H1 (cell line): ENCODE results near the gene PIWIL1. TPM values are rescaled to one million over a fixed set of nuclear protein-coding genes. Genes with fewer than 3 reads are reported as not detected.

Experiments used
- CTCF ChIA-PET: fragments of 300-600 bp; sonication (Branson Sonifier 250); formaldehyde crosslinking; loops from one replicate; lab custom pipeline; 2021; ENCODE audit not compliant: partially characterized antibody; lab: Charles Lee
- POLR2A ChIA-PET: fragments of 300-600 bp; sonication (Branson Sonifier 250); formaldehyde crosslinking; loops from one replicate; lab custom pipeline; 2021; ENCODE audit warnings: inconsistent platforms; ENCODE audit not compliant: partially characterized antibody; lab: Charles Lee
- DNase-seq, 2 experiments: peaks; one replicate each; pipeline versions ENCODE4 v3.0.0 to v3.0.0-alpha.2; 2010 to 2022; ENCODE audit warnings: low spot score in 2 of 2, low read depth in 1 of 2, mixed read lengths in 1 of 2
- FAIRE-seq: peaks from 2 replicates; lab custom pipeline; 2011; peaks lifted over from hg19 to GRCh38; lab: Jason Lieb, UNC
- H2AFZ ChIP-seq: 2 replicates; pipeline ENCODE4 v1.8.1; 2012; ENCODE audit warnings: low read length, inconsistent platforms
- H2AK5ac ChIP-seq: 2 replicates; pipeline ENCODE4 v1.6.1; 2013; ENCODE audit warnings: low read depth, low read length
- H2BK120ac ChIP-seq: replicated peaks from 2 replicates; pipeline ENCODE3; 2013; ENCODE audit warnings: low read depth, low read length, inconsistent platforms
- H2BK12ac ChIP-seq: 2 replicates; pipeline ENCODE4 v1.6.1; 2013; ENCODE audit warnings: low read depth, low read length
- H2BK15ac ChIP-seq: 2 replicates; pipeline ENCODE4 v1.6.1; 2013; ENCODE audit warnings: low read length
- H2BK20ac ChIP-seq: 2 replicates; pipeline ENCODE4 v1.6.1; 2013; ENCODE audit warnings: low read length
- H2BK5ac ChIP-seq: 2 replicates; pipeline ENCODE4 v1.6.1; 2013; ENCODE audit warnings: low read depth, low read length
- H3K14ac ChIP-seq: 2 replicates; pipeline ENCODE4 v1.6.1; 2013; ENCODE audit warnings: inconsistent platforms; ENCODE audit not compliant: insufficient read length
- H3K18ac ChIP-seq: 2 replicates; pipeline ENCODE4 v1.6.1; 2013; ENCODE audit warnings: low read length; ENCODE audit errors: extremely low read depth
- H3K23ac ChIP-seq: 2 replicates; pipeline ENCODE4 v1.6.1; 2013; ENCODE audit warnings: inconsistent platforms; ENCODE audit not compliant: insufficient read length
- H3K23me2 ChIP-seq: 2 replicates; pipeline ENCODE4 v1.6.1; 2013; ENCODE audit warnings: low read depth, low read length
- H3K27ac ChIP-seq: 2 replicates; pipeline ENCODE4 v1.6.1; 2011; ENCODE audit warnings: low read depth, low read length, inconsistent platforms
- H3K27me3 ChIP-seq, 4 experiments: replicated peaks in 1 of 4; 1 replicate in 1 of 4; 2 replicates in 3 of 4; pipeline versions ENCODE4 v1.6.1 to v1.8.1; 2011 to 2013; ENCODE audit warnings: low read length in 3 of 4, mild to moderate bottlenecking in 3 of 4, inconsistent platforms in 2 of 4, mixed read lengths in 2 of 4, moderate library complexity in 1 of 4; ENCODE audit not compliant: control insufficient read depth in 3 of 4, insufficient read depth in 3 of 4; ENCODE audit errors: extremely low read depth in 1 of 4
- H3K36me3 ChIP-seq, 4 experiments: 2 replicates each; pipeline versions ENCODE4 v1.6.1 to v1.8.1; 2011 to 2013; ENCODE audit warnings: mild to moderate bottlenecking in 4 of 4, low read length in 3 of 4, moderate library complexity in 2 of 4, control low read depth in 1 of 4, inconsistent platforms in 1 of 4; ENCODE audit not compliant: insufficient read depth in 4 of 4, control insufficient read depth in 2 of 4
- H3K4ac ChIP-seq: replicated peaks from 2 replicates; pipeline ENCODE3; 2013; ENCODE audit warnings: low read length, low read depth, mixed read lengths, inconsistent platforms; ENCODE audit not compliant: insufficient read length
- H3K4me1 ChIP-seq, 4 experiments: replicated peaks in 1 of 4; 1 replicate in 1 of 4; 2 replicates in 3 of 4; pipeline versions ENCODE4 v1.6.1 to v1.8.1; 2011 to 2013; ENCODE audit warnings: low read length in 3 of 4, inconsistent platforms in 2 of 4, mixed read lengths in 1 of 4; ENCODE audit not compliant: insufficient read depth in 4 of 4, control insufficient read depth in 3 of 4
- H3K4me2 ChIP-seq, 2 experiments: 2 replicates each; pipeline versions ENCODE4 v1.6.1 to v1.8.1; 2011 to 2013; ENCODE audit warnings: low read depth in 2 of 2, low read length in 2 of 2, control low read depth in 1 of 2, inconsistent platforms in 1 of 2, mild to moderate bottlenecking in 1 of 2; ENCODE audit not compliant: insufficient read depth in 1 of 2
- H3K4me3 ChIP-seq, 4 experiments: fragments of 200-600, 300-600 bp in 1 of 4; sonication (generic), shearing (Covaris generic), sonication (Bioruptor Twin) in 1 of 4; 2 replicates each; pipeline versions ENCODE4 v1.5.1 to v1.8.1; 2011 to 2016; ENCODE audit warnings: low read length in 4 of 4, low read depth in 3 of 4, control low read depth in 2 of 4, inconsistent platforms in 2 of 4, mild to moderate bottlenecking in 2 of 4, mixed read lengths in 1 of 4, moderate library complexity in 1 of 4; ENCODE audit not compliant: insufficient read depth in 2 of 4; ENCODE audit errors: extremely low read depth in 1 of 4
- H3K56ac ChIP-seq: replicated peaks from 2 replicates; pipeline ENCODE3; 2013; ENCODE audit warnings: low read depth, mild to moderate bottlenecking, mixed read lengths, low read length, inconsistent platforms; ENCODE audit not compliant: insufficient read length
- H3K79me1 ChIP-seq: 2 replicates; pipeline ENCODE4 v1.6.1; 2013; ENCODE audit warnings: low read depth, low read length, control low read depth
- H3K79me2 ChIP-seq, 2 experiments: 2 replicates each; pipeline versions ENCODE4 v1.6.1 to v1.8.1; 2012 to 2013; ENCODE audit warnings: low read length in 2 of 2, mild to moderate bottlenecking in 2 of 2, inconsistent platforms in 1 of 2; ENCODE audit not compliant: insufficient read depth in 2 of 2, control insufficient read depth in 1 of 2
- H3K9ac ChIP-seq, 4 experiments: replicated peaks in 1 of 4; 1 replicate in 1 of 4; 2 replicates in 3 of 4; pipeline versions ENCODE4 v1.6.1 to v1.8.1; 2011 to 2013; ENCODE audit warnings: low read depth in 3 of 4, low read length in 3 of 4, control low read depth in 2 of 4, mild to moderate bottlenecking in 2 of 4, moderate library complexity in 2 of 4, inconsistent platforms in 1 of 4; ENCODE audit errors: extremely low read depth in 1 of 4
- H3K9me3 ChIP-seq, 2 experiments: 2 replicates each; pipeline versions ENCODE4 v1.6.1 to v1.8.1; 2012 to 2013; ENCODE audit warnings: mild to moderate bottlenecking in 2 of 2, moderate library complexity in 2 of 2, control low read depth in 1 of 2, inconsistent platforms in 1 of 2, low read depth in 1 of 2, low read length in 1 of 2, mixed read lengths in 1 of 2; ENCODE audit not compliant: insufficient read depth in 2 of 2
- H4K20me1 ChIP-seq, 2 experiments: replicated peaks in 1 of 2; 2 replicates each; pipeline versions ENCODE3 to v1.8.1; 2011 to 2013; ENCODE audit warnings: inconsistent platforms in 2 of 2, low read length in 2 of 2, mild to moderate bottlenecking in 1 of 2; ENCODE audit not compliant: insufficient read depth in 2 of 2, control insufficient read depth in 1 of 2
- H4K5ac ChIP-seq: 2 replicates; pipeline ENCODE4 v1.6.1; 2013; ENCODE audit warnings: low read length, low read depth, mixed read lengths, inconsistent platforms; ENCODE audit not compliant: insufficient read length
- H4K8ac ChIP-seq: 2 replicates; pipeline ENCODE4 v1.8.0; 2013; ENCODE audit warnings: mild to moderate bottlenecking, moderate library complexity, low read length, inconsistent platforms; ENCODE audit not compliant: insufficient read depth; ENCODE audit errors: extremely low read depth
- H4K91ac ChIP-seq: replicated peaks from 2 replicates; pipeline ENCODE3; 2013; ENCODE audit warnings: low read length, mixed read lengths, inconsistent platforms; ENCODE audit not compliant: insufficient read length
- CHD1 ChIP-seq: IDR thresholded peaks from 2 replicates; pipeline ENCODE4 v1.6.1; 2012; ENCODE audit warnings: low read depth, low read length, improper control_type of control experiment
- CTBP2 ChIP-seq: IDR thresholded peaks from 2 replicates; pipeline ENCODE4 v1.7.0; 2011; ENCODE audit warnings: borderline replicate concordance, mild to moderate bottlenecking, moderate library complexity, mixed read lengths, low read length; ENCODE audit not compliant: insufficient read depth, insufficient read length
- JUND ChIP-seq: IDR thresholded peaks from 2 replicates; pipeline ENCODE4 v1.6.1; 2011; ENCODE audit warnings: mild to moderate bottlenecking, improper control_type of control experiment, low read length
- POLR2A ChIP-seq, 2 experiments: IDR thresholded peaks; 1 replicate in 1 of 2; 2 replicates in 1 of 2; pipeline ENCODE4 v1.6.1; 2011; ENCODE audit warnings: low read depth in 2 of 2, low read length in 2 of 2, mild to moderate bottlenecking in 2 of 2; ENCODE audit errors: control extremely low read depth in 1 of 2
- SAP30 ChIP-seq: fragments of 300-600 bp; sonication (generic); IDR thresholded peaks from 2 replicates; pipeline ENCODE4 v1.7.1; 2012; ENCODE audit warnings: low read length, moderate library complexity, mild to moderate bottlenecking, inconsistent platforms; ENCODE audit not compliant: insufficient read depth, insufficient replicate concordance
- TAF1 ChIP-seq: IDR thresholded peaks from 2 replicates; pipeline ENCODE4 v1.6.1; 2011; ENCODE audit warnings: mild to moderate bottlenecking, low read depth, low read length
- TBP ChIP-seq: IDR thresholded peaks from 2 replicates; pipeline ENCODE4 v1.6.1; 2011; ENCODE audit warnings: low read depth, low read length, improper control_type of control experiment
- WGBS, 2 experiments: shearing (Covaris generic) in 1 of 2; methylation state at CpG; one replicate each; pipeline versions ENCODE4 v1.1.6 to v1.1.7; 2013 to 2015; ENCODE audit warnings: low lambda C conversion rate in 2 of 2, mixed read lengths in 2 of 2, inconsistent platforms in 1 of 2, low coverage in 1 of 2, missing lambda C conversion rate in 1 of 2; ENCODE audit not compliant: insufficient replicate concordance in 2 of 2, insufficient coverage in 1 of 2, insufficient read length in 1 of 2; ENCODE audit errors: extremely low coverage in 1 of 2, missing lambda C conversion rate in 1 of 2; 5-methylcytosine and 5-hydroxymethylcytosine counted together
- polyA plus RNA-seq, 7 experiments: library from polyadenylated mRNA; depleted of rRNA in 3 of 7; stranded (reverse) in 5 of 7; unstranded in 2 of 7; fragments of >200 nt in 5 of 7; fragments of 200-250 nt in 2 of 7; gene quantifications; 1 replicate in 5 of 7; 2 replicates in 1 of 7; 4 replicates in 1 of 7; pipeline versions ENCODE4 v1.2.1 to v1.2.3, GENCODE V29; 2011 to 2013; ENCODE audit warnings: missing spikeins in 2 of 7, mixed read lengths in 2 of 7
- total RNA-seq: library from RNA; stranded (reverse); fragmentation: NEBNext Ultra II Directional; extraction: Animal tissue kit (Norgen Biotek cat#: 25700); gene quantifications from 2 replicates; pipeline ENCODE4 v1.2.1, GENCODE V29; 2021

Gene PIWIL1
- total and polyA plus RNA-seq, 2 of the 8 experiments (the other 6 are each of a cell fraction or from before 2014, with no cell fraction given): not detected

DNA sequence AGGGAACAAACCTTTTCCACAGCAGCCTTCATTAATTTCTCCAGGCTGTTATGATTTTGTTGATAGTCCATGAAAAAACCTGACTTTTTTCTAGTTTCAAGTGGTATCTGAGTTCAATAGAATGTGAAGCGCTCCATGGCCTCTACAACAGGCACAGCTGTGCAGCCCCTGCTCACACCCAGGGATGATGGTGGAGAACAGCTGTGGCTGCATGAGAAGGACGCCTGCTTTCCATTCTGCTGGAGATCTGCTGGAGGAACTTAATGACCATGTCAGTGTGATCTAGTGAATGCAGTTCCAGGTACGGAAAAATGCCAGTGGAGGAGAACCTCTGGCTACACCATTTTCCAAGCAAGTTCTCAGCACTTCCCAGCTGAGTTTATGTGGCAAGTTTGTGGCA lies 80.6 kb downstream of the PIWIL1 start:
- DNase-seq: no peak
- Histone ChIP-seq H3K18ac (no peak overlapping the region), H2AFZ (no peak overlapping the region), H4K91ac (no peak overlapping the region), H3K56ac (no peak overlapping the region), H3K36me3 (no peaks in the 10 kb centered on the region), H3K14ac (no peak overlapping the region), H4K5ac (no peak overlapping the region), H3K4ac (no peak overlapping the region), H3K27me3 (no peaks in the 10 kb centered on the region), H3K23me2 (no peaks in the 10 kb centered on the region; the same call in 1 of the 2 replicates), H2BK20ac (no peak overlapping the region), H3K27ac (no peak overlapping the region), H2BK5ac (no peak overlapping the region), H3K4me3 (no peak overlapping the region), H3K23ac (no peak overlapping the region), H2BK12ac (no peak overlapping the region), H2AK5ac (no peak overlapping the region), H4K20me1 (no peaks in the 10 kb centered on the region), H3K4me2 (no peak overlapping the region), H3K79me2 (no peaks in the 10 kb centered on the region), H3K9me3 (no peaks in the 10 kb centered on the region), H2BK120ac (no peak overlapping the region), H3K4me1 (no peaks in the 10 kb centered on the region), H3K9ac (no peak overlapping the region), H4K8ac (no peak overlapping the region), H3K79me1 (no peaks in the 10 kb centered on the region), H2BK15ac (no peak overlapping the region)
- no peak for FAIRE-seq
- POLR2A ChIA-PET: no interaction called here
- TF ChIP-seq POLR2A (IDR thresholded peaks at IDR 0.05; ENCODE audit: control extremely low read depth in 1 of 2, low read depth in 2 of 2, low read length in 2 of 2): no peak
- TF ChIP-seq TBP: no peak
- TF ChIP-seq CTBP2: no peak
- TF ChIP-seq JUND: no peak
- no peak for TF ChIP-seq TAF1
- TF ChIP-seq SAP30: no peak
- TF ChIP-seq CHD1: no peak
- CTCF ChIA-PET: no interaction called here
- 93% methylated on average over 3 of the region's 3 CpGs; no CpG with 5 or more reads in 1 of the 2 experiments for WGBS, 2 experiments
